GM23338 (cell line): ENCODE results near the gene MKLN1. TPM values are rescaled to one million over a fixed set of nuclear protein-coding genes. Genes with fewer than 3 reads are reported as not detected.

Source experiments
- ATAC-seq: fragments of 200-7000 bp; cut with Tn5 transposase; 3 replicates; pipeline ENCODE4 v1.9.1; 2020
- DNase-seq: peaks from one replicate; pipeline ENCODE4 v3.0.0-alpha.2; 2015; ENCODE audit warnings: low spot score
- H2AFZ ChIP-seq: fragments of 200-600 bp; sonication (generic); 2 replicates; pipeline ENCODE4 v1.8.0; 2016; ENCODE audit warnings: antibody characterized with exemption, mild to moderate bottlenecking, moderate library complexity
- H3F3A ChIP-seq: fragments of 200-600 bp; sonication (generic); replicated peaks from 2 replicates; pipeline ENCODE4 v1.8.0; 2017; ENCODE audit warnings: antibody characterized with exemption, mixed run types, low read depth
- H3K27ac ChIP-seq: fragments of 200-600 bp; sonication (generic); 2 replicates; pipeline ENCODE4 v1.6.1; 2016; ENCODE audit warnings: low read depth
- H3K27me3 ChIP-seq: fragments of 200-600 bp; sonication (generic); 2 replicates; pipeline ENCODE4 v1.8.0; 2016; ENCODE audit warnings: mild to moderate bottlenecking, mixed run types, moderate library complexity; ENCODE audit not compliant: insufficient read depth
- H3K36me3 ChIP-seq: fragments of 200-600 bp; sonication (generic); 2 replicates; pipeline ENCODE4 v1.8.0; 2016; ENCODE audit warnings: mild to moderate bottlenecking; ENCODE audit not compliant: insufficient read depth
- H3K4me1 ChIP-seq: fragments of 200-600 bp; sonication (generic); 2 replicates; pipeline ENCODE4 v1.8.0; 2016; ENCODE audit warnings: mild to moderate bottlenecking, moderate library complexity; ENCODE audit not compliant: insufficient read depth
- H3K4me2 ChIP-seq: fragments of 200-600 bp; sonication (generic); 2 replicates; pipeline ENCODE4 v1.7.1; 2017; ENCODE audit warnings: mixed run types
- H3K4me3 ChIP-seq: fragments of 200-600 bp; sonication (generic); 2 replicates; pipeline ENCODE4 v1.6.1; 2016; ENCODE audit warnings: mixed run types
- H3K79me2 ChIP-seq: fragments of 200-600 bp; sonication (generic); replicated peaks from 2 replicates; pipeline ENCODE4 v1.8.0; 2017; ENCODE audit warnings: mild to moderate bottlenecking; ENCODE audit not compliant: insufficient read depth
- H3K9me2 ChIP-seq: fragments of 200-600 bp; sonication (generic); 2 replicates; pipeline ENCODE4 v1.8.0; 2017; ENCODE audit not compliant: insufficient read depth
- H4K20me1 ChIP-seq: fragments of 200-600 bp; sonication (generic); replicated peaks from 2 replicates; pipeline ENCODE4 v1.8.0; 2017; ENCODE audit warnings: mild to moderate bottlenecking; ENCODE audit not compliant: insufficient read depth
- H3K27ac Mint-ChIP-seq: 2 replicates; pipeline ENCODE4 v1.8.0; 2020; ENCODE audit warnings: inconsistent platforms, mild to moderate bottlenecking, moderate library complexity, mixed read lengths
- H3K27me3 Mint-ChIP-seq: 3 replicates; pipeline ENCODE4 v1.8.0; 2022; ENCODE audit warnings: low read depth, mild to moderate bottlenecking, moderate library complexity, mixed read lengths, inconsistent platforms; ENCODE audit not compliant: insufficient read depth, poor library complexity
- H3K36me3 Mint-ChIP-seq: 3 replicates; pipeline ENCODE4 v1.8.0; 2021; ENCODE audit warnings: low read depth, mild to moderate bottlenecking, inconsistent platforms, moderate library complexity, mixed read lengths
- H3K4me1 Mint-ChIP-seq: 3 replicates; pipeline ENCODE4 v1.8.0; 2020; ENCODE audit warnings: mild to moderate bottlenecking, inconsistent platforms, mixed read lengths
- H3K4me3 Mint-ChIP-seq: 3 replicates; pipeline ENCODE4 v1.8.0; 2021; ENCODE audit warnings: moderate library complexity, mild to moderate bottlenecking, inconsistent platforms, mixed read lengths
- H3K9me3 Mint-ChIP-seq: 3 replicates; pipeline ENCODE4 v1.8.0; 2020; ENCODE audit warnings: moderate library complexity, mild to moderate bottlenecking, inconsistent platforms, mixed read lengths
- CREB1 ChIP-seq: fragments of 250-450 bp; sonication (Bioruptor Pico); IDR thresholded peaks from 2 replicates; pipeline ENCODE4 v1.5.0; 2020; ENCODE audit warnings: low read depth, mild to moderate bottlenecking, moderate library complexity
- EZH2 ChIP-seq: fragments of 200-600 bp; sonication (generic); IDR thresholded peaks from one replicate; pipeline ENCODE4 v1.8.0; 2017; ENCODE audit warnings: antibody characterized with exemption, mild to moderate bottlenecking, low read depth; ENCODE audit not compliant: unreplicated experiment
- JUNB ChIP-seq: IDR thresholded peaks from one replicate; pipeline ENCODE4 v1.6.1; 2016; ENCODE audit warnings: antibody characterized with exemption; ENCODE audit not compliant: unreplicated experiment
- NANOG ChIP-seq: IDR thresholded peaks from 2 replicates; pipeline ENCODE4 v1.6.1; 2016; ENCODE audit warnings: antibody characterized with exemption, borderline replicate concordance
- POLR2AphosphoS5 ChIP-seq: IDR thresholded peaks from 2 replicates; pipeline ENCODE4 v1.6.1; 2016; ENCODE audit warnings: antibody characterized with exemption, low read depth
- STAT1 ChIP-seq: IDR thresholded peaks from one replicate; pipeline ENCODE4 v1.6.1; 2016; ENCODE audit warnings: antibody characterized with exemption; ENCODE audit not compliant: unreplicated experiment
- ZNF114 ChIP-seq: fragments of 250-450 bp; sonication (Bioruptor Pico); IDR thresholded peaks from 2 replicates; pipeline ENCODE4 v1.5.0; 2020; ENCODE audit warnings: mild to moderate bottlenecking, moderate library complexity
- ZNF331 ChIP-seq: fragments of 250-450 bp; sonication (Bioruptor Pico); IDR thresholded peaks from 2 replicates; pipeline ENCODE4 v1.5.0; 2020; ENCODE audit warnings: low read depth, mild to moderate bottlenecking, moderate library complexity
- polyA plus RNA-seq: library from polyadenylated mRNA; unstranded; fragments of >200 nt; fragmentation: Nextera tagmentation; extraction: Ambion mirVana; gene quantifications from 2 replicates; pipeline ENCODE4 v1.2.1, GENCODE V29; 2016
- total RNA-seq: library from RNA; depleted of rRNA; stranded (reverse); fragments of >200 nt; shearing (Covaris generic); gene quantifications from 2 replicates; pipeline ENCODE4 v1.2.3, GENCODE V29; 2014
- TF ChIP-seq, protein P1 (sequence below): IDR thresholded peaks from one replicate; pipeline ENCODE4 v1.6.1; 2018; ENCODE audit warnings: antibody characterized with exemption; ENCODE audit not compliant: unreplicated experiment
- TF ChIP-seq, protein P2 (sequence below), 2 experiments: fragments of 200-600 bp in 1 of 2; sonication (generic) in 1 of 2; conservative IDR thresholded peaks; 2 replicates each; pipeline versions ENCODE4 v1.5.1 to v1.6.1; 2016 to 2017; ENCODE audit warnings: antibody characterized with exemption in 2 of 2, low read depth in 2 of 2, mild to moderate bottlenecking in 2 of 2, moderate library complexity in 1 of 2
- TF ChIP-seq, protein P3 (sequence below): IDR thresholded peaks from 2 replicates; pipeline ENCODE4 v1.6.1; 2016; ENCODE audit warnings: antibody characterized with exemption

The MKLN1 gene
- total and polyA plus RNA-seq, 2 experiments from 2014 or later, result 25.3 to 46.5 TPM

DNA sequence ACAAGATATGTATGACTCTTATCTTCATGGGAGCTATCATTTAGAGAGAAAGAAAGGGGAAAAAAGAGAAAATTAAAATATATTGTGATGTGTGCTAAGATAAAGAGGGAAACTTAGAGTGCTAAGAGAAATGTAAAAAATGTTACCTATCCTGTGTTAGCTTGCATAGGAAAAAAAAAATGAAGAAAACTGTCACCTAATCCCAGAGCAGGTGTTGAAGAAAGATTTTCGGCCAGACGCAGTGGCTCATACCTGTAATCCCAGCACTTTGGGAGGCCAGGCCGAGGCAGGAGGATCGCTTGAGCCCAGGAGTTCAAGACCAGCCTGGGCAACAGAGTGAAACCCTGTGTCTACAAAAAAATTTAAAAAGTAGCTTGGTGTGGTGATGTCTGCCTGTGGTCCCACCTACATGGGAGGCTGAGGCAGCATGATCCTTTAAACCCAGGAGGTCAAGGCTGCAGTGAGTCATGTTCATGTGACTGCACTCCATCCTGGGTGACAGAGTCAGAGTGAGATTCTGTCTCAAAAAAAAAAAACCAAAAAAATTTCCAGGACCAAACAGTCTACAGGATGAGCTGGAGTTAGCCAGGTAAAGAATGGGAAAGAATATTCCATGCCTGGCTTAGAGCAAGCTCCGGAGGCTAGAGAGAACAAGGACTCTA is 2.4 kb upstream of the MKLN1 start:
- Histone ChIP-seq H3K4me3 (no peak overlapping the region), H3K4me1 (peaks cover 35% of the 10 kb centered on the region), H3K4me2 (no peak overlapping the region), H3K36me3 (no peaks in the 10 kb centered on the region), H4K20me1 (peaks cover 10% of the 10 kb centered on the region), H2AFZ (no peak overlapping the region), H3K27me3 (no peaks in the 10 kb centered on the region), H3K27ac (no peak overlapping the region), H3K79me2 (peaks cover 25% of the 10 kb centered on the region), H3F3A (no peaks in the 10 kb centered on the region), H3K9me2 (no peaks in the 10 kb centered on the region)
- no peak for TF ChIP-seq EZH2
- no peak for TF ChIP-seq STAT1
- TF ChIP-seq, protein P1, sequence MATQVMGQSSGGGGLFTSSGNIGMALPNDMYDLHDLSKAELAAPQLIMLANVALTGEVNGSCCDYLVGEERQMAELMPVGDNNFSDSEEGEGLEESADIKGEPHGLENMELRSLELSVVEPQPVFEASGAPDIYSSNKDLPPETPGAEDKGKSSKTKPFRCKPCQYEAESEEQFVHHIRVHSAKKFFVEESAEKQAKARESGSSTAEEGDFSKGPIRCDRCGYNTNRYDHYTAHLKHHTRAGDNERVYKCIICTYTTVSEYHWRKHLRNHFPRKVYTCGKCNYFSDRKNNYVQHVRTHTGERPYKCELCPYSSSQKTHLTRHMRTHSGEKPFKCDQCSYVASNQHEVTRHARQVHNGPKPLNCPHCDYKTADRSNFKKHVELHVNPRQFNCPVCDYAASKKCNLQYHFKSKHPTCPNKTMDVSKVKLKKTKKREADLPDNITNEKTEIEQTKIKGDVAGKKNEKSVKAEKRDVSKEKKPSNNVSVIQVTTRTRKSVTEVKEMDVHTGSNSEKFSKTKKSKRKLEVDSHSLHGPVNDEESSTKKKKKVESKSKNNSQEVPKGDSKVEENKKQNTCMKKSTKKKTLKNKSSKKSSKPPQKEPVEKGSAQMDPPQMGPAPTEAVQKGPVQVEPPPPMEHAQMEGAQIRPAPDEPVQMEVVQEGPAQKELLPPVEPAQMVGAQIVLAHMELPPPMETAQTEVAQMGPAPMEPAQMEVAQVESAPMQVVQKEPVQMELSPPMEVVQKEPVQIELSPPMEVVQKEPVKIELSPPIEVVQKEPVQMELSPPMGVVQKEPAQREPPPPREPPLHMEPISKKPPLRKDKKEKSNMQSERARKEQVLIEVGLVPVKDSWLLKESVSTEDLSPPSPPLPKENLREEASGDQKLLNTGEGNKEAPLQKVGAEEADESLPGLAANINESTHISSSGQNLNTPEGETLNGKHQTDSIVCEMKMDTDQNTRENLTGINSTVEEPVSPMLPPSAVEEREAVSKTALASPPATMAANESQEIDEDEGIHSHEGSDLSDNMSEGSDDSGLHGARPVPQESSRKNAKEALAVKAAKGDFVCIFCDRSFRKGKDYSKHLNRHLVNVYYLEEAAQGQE, result no peak
- TF ChIP-seq ZNF114 (CRISPR knock-in tag), result no peak
- TF ChIP-seq, protein P2, sequence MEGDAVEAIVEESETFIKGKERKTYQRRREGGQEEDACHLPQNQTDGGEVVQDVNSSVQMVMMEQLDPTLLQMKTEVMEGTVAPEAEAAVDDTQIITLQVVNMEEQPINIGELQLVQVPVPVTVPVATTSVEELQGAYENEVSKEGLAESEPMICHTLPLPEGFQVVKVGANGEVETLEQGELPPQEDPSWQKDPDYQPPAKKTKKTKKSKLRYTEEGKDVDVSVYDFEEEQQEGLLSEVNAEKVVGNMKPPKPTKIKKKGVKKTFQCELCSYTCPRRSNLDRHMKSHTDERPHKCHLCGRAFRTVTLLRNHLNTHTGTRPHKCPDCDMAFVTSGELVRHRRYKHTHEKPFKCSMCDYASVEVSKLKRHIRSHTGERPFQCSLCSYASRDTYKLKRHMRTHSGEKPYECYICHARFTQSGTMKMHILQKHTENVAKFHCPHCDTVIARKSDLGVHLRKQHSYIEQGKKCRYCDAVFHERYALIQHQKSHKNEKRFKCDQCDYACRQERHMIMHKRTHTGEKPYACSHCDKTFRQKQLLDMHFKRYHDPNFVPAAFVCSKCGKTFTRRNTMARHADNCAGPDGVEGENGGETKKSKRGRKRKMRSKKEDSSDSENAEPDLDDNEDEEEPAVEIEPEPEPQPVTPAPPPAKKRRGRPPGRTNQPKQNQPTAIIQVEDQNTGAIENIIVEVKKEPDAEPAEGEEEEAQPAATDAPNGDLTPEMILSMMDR (conservative IDR thresholded peaks at IDR 0.05; ENCODE audit: low read depth in 2 of 2), result no peak
- TF ChIP-seq CREB1 (CRISPR knock-in tag), result no peak
- H3K27ac Mint-ChIP-seq, result no peak overlapping the region
- H3K4me3 Mint-ChIP-seq, result no peak overlapping the region
- H3K27me3 Mint-ChIP-seq, result peaks cover 1% of the 10 kb centered on the region
- ATAC-seq, result no peak
- H3K36me3 Mint-ChIP-seq, result 0 out of 3 replicates have a peak, but pooled peaks cover 3% of the 10 kb centered on the region
- DNase-seq, result no peak
- no peaks in the 10 kb centered on the region for H3K9me3 Mint-ChIP-seq
- H3K4me1 Mint-ChIP-seq, result peaks cover 39% of the 10 kb centered on the region

GRCh38 chr7:131326576-131326975 is 1.1 kb upstream of the MKLN1 start:
- DNase-seq (no peak), ATAC-seq (no peak)
- Histone ChIP-seq H3K4me1 (peaks cover 37% of the 10 kb centered on the region), H3K9me2 (no peaks in the 10 kb centered on the region), H3K27me3 (no peaks in the 10 kb centered on the region), H3K4me2 (peak overlapping the region; percentile 82), H3K4me3 (peak overlapping the region; percentile 89), H4K20me1 (peaks cover 16% of the 10 kb centered on the region), H3K36me3 (no peaks in the 10 kb centered on the region), H2AFZ (no peak overlapping the region), H3K27ac (no peak overlapping the region), H3F3A (no peaks in the 10 kb centered on the region), H3K79me2 (peaks cover 38% of the 10 kb centered on the region)
- Mint-ChIP-seq H3K4me3 (peak overlapping the region; percentile 94), H3K27me3 (no peaks in the 10 kb centered on the region), H3K4me1 (peaks cover 42% of the 10 kb centered on the region), H3K27ac (no peak overlapping the region), H3K36me3 (0 out of 3 replicates have a peak, but pooled peaks cover 2% of the 10 kb centered on the region), H3K9me3 (no peaks in the 10 kb centered on the region)
- TF ChIP-seq ZNF331 (CRISPR knock-in tag) (no peak), NANOG (no peak), EZH2 (no peak), POLR2AphosphoS5 (no peak), JUNB (no peak), CREB1 (CRISPR knock-in tag) (no peak)
- TF ChIP-seq, protein P3, sequence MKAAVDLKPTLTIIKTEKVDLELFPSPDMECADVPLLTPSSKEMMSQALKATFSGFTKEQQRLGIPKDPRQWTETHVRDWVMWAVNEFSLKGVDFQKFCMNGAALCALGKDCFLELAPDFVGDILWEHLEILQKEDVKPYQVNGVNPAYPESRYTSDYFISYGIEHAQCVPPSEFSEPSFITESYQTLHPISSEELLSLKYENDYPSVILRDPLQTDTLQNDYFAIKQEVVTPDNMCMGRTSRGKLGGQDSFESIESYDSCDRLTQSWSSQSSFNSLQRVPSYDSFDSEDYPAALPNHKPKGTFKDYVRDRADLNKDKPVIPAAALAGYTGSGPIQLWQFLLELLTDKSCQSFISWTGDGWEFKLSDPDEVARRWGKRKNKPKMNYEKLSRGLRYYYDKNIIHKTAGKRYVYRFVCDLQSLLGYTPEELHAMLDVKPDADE, result no peak
- TF ChIP-seq, protein P2 (conservative IDR thresholded peaks at IDR 0.05; ENCODE audit: low read depth in 2 of 2), result no peak
- TF ChIP-seq, protein P1, result no peak
